ENCODE measurements around the gene DIPK1A.

Gene DIPK1A

GRCh38 chr1:92961131-92961895 lies at the start of gene DIPK1A:
Gene DIPK1A, minus strand, starts transcription at chr1:92961462. Its CDS starts 33 bp downstream, at chr1:92961429.
- peak; percentile 51 to 55 for DNase-seq (ENCODE audit: low read depth in 2 of 2)

DNA sequence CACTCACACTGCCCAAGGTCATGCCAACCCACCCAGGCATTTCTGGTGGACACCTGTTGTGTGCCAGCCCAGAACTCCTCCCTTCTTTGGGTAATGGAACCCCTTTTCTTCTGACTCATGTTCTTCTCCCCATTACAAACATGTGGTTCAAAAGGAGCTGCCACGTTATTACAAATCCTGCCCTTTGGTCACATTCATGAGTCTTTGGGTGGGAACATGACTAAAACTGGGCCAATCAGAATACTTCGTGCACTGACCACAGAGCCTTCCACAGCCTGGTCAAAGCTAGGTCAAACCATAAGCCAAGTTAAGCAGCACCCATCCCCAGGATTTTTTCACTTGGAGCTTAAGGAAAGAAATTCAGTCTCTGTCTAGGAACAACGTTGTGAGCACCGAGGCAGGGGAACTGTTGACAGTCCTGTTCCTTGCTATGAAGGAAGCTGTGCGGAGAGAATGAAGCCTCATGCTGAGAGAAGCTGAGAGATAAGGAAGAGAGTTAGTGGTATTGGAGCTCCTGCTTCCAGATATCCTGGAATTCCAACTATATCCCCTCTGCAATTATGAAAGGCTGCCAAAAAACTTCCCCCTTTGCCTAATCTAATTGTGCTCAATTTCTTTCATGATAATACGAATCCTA lies 46.8 kb upstream of the DIPK1A start:
- DNase-seq (ENCODE audit: low read depth in 2 of 2): no peak

GRCh38 chr1:93005252-93005598 lies 44.0 kb upstream of the DIPK1A start:
- no peak for DNase-seq (ENCODE audit: low read depth in 2 of 2)

GRCh38 chr1:93004566-93005251 lies 43.4 kb upstream of the DIPK1A start:
- DNase-seq (ENCODE audit: low read depth in 2 of 2): no peak

- no peak for DNase-seq (ENCODE audit: low read depth in 2 of 2)
These were observed 42.7 kb upstream of the DIPK1A start for GRCh38 chr1:93003981-93004380.

DNA sequence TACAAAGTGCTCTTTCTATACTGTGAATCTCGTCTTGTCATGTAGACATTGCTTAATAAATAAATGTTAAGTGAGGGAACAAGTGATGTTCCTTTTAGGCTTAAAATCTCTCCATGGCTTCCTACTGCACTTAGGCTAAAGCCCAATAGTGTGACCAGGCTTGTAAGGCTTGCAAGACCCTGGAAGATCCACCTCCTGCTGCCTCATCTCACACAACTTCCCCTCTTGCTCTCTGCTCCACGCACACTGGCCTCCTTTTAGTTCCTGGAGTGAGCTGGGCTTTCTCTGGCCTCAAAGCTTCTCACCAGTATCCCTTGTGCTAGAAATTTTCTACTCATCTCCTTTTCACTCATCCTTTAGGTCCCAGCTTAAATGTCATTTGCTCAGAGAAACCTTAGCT lies 41.5 kb upstream of the DIPK1A start:
- no peak for DNase-seq (ENCODE audit: low read depth in 2 of 2)

GRCh38 chr1:93001893-93002292 lies 40.6 kb upstream of the DIPK1A start:
- DNase-seq (ENCODE audit: low read depth in 2 of 2): no peak

GRCh38 chr1:93000751-93001175 lies 39.5 kb upstream of the DIPK1A start:
- DNase-seq (ENCODE audit: low read depth in 2 of 2): no peak

DNA sequence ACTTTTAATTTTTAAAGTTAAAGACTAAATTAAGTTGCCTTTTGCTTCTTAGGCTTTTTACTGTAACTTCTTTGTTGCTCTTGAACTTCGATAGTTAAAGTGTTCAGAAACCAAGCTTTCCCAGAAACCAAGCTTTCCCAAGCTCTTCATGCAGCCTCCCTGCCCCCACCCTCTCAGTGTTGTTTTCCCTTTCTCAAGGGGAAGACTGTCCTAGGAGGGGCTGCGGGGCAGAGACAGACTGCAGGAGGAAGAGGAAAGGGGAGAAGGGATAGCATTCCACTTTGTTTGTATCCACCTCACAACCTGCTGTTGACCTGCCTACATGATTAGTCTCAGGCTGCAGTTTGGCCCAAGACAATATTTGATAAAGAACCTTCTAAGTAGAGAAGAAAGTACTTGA lies 39.0 kb upstream of the DIPK1A start:
- no peak for DNase-seq (ENCODE audit: low read depth in 2 of 2)

DNA sequence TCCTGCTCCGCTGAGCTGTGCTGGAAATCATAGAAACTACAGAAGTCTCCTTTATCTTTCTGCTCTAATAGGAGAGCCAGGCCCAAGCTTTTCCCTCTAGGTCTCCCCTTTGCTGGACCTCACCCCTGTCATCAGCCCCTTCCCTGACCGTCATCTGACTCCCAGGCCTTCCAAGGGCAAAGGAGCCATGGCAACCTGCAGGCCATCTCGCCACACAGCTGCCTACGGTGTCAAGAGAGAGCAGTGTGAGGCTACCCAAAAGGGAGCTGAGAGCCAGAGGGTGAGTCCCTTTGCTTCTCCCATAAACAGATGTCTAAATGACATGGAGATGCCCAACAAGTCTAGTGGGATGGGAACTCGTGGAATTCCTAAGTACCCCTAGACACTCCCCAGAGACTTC lies 37.6 kb upstream of the DIPK1A start:
- no peak for DNase-seq (ENCODE audit: low read depth in 2 of 2)

GRCh38 chr1:92995441-92996430 lies 34.5 kb upstream of the DIPK1A start:
- no peak for DNase-seq (ENCODE audit: low read depth in 2 of 2)

GRCh38 chr1:92994105-92994712 lies 32.9 kb upstream of the DIPK1A start:
- DNase-seq (ENCODE audit: low read depth in 2 of 2): peak in 1 of 2 experiments; percentile 47

DNA sequence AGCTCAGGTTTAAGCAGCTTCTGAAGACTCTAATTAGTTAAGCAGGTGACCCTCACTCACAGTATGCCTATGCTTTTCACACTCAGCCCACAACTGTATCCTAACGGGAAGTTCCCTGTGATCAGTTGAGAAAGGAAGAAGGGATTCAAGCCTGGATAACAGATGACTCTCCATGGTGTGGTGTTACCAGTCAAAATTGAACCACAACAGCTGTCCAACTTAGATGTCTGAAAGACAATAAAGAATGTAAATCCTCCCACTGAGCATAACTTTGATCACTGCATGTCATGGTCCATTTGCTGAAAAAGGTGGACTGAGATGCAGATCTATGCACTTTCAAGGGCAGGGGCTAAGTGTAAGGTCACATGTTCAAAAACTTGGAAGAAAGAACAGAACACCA lies 32.3 kb upstream of the DIPK1A start:
- no peak for DNase-seq (ENCODE audit: low read depth in 2 of 2)

- DNase-seq (ENCODE audit: low read depth in 2 of 2): no peak
These were observed 31.6 kb upstream of the DIPK1A start for GRCh38 chr1:92992877-92993276.

- DNase-seq (ENCODE audit: low read depth in 2 of 2): no peak
These were observed 30.8 kb upstream of the DIPK1A start for GRCh38 chr1:92992054-92992453.

DNA sequence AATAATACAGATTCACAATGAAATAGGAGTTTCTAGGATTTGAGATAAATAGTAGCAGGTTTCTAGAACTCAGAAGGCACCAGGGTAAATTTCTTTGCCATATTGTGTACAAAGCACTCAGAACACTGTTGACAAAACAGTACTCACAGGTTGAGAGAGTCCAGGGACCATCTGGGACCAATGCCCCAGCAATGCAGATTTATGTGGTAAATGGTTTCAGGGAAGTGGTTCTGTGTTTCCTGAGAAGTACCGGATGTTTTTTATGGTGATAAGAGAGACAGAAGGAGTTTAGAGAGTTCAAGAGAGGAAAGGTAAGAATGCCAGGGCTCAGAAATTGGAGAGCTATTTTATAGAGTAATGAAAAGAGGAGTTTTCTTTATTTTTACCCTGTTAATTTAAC lies 29.6 kb upstream of the DIPK1A start:
- DNase-seq (ENCODE audit: low read depth in 2 of 2): no peak

DNA sequence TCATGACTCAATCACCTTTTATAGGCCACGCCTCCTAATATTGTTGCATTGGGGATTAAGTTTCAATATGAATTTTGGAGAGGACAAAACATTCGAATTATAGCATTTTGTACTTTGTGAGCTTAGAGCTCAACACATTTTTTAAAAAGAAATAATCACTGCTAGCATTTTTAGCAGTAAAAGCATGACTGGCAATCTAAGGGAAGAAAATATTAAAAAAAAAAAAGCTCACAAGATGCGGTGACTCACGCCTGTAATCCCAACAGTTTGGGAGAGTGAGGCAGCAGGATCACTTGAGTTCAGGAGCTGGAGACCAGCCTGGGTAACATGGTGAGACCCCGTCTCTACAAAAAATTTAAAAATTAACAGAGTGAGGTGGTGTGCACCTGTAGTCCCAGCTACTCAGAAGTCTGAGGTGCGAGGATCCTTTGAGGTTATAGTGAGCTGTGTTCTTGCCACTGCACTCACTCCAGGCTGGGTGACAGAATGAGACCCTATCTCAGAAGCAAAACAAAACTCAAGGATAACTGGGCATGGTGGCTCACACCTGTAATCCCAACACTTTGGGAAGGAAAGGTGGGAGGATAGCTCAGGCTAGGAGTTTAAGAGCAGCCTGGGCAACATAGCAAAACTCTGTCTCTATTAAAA lies 28.8 kb upstream of the DIPK1A start:
- DNase-seq (ENCODE audit: low read depth in 2 of 2): no peak

DNA sequence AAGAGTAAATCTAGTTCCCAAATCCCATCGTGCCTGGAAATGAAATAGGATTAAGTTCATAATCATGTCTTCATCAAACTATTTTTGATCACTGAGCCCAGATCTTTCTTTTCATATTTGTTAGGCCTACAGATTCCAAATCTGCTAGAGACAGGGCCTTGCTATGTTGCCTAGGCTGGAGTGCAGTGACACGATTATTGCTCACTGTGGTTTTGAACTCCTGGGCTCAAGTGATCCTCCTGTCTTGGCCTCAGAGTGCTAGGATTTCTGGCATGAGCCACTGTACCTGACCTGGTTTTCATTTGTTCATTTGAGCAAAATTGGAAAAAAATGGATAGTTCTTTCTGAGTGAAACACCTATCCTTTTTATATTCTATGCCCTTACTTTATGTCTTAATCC lies 28.0 kb upstream of the DIPK1A start:
- no peak for DNase-seq (ENCODE audit: low read depth in 2 of 2)

GRCh38 chr1:92987462-92987861 lies 26.2 kb upstream of the DIPK1A start:
- DNase-seq (ENCODE audit: low read depth in 2 of 2): no peak

DNA sequence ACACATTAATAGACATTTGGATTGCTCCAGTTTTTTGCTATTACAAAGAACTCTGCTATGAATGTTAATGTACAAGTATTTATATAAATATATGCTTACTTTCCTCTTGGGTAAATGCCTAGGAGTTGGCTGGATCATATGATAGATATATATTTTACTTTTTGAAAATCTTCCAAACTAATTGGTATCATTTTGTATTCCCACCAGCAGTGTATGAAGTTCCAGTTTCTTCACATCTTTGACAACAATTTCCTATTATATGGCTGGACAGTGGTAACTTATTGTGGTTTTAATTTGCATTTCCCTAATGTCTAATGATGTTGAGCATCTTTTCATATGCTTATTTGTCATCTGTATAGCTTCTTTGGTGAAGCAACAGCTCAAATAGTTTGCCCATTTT lies 23.8 kb upstream of the DIPK1A start:
- no peak for DNase-seq (ENCODE audit: low read depth in 2 of 2)

Measured in stimulated activated CD4-positive, alpha-beta T cell treated with anti-CD3 and anti-CD28 coated beads, Interleukin-12 subunit alpha, Interleukin-12 subunit beta, amount 100 ng/mL, for 24 hours (primary cell).